Measurements from ENCODE around the gene PFKFB4. TPM values are rescaled to one million over a fixed set of nuclear protein-coding genes. Genes with fewer than 3 reads are reported as not detected.

The PFKFB4 gene
- total RNA-seq, 1 donor from 2014 or later, result 18.2 TPM

DNA sequence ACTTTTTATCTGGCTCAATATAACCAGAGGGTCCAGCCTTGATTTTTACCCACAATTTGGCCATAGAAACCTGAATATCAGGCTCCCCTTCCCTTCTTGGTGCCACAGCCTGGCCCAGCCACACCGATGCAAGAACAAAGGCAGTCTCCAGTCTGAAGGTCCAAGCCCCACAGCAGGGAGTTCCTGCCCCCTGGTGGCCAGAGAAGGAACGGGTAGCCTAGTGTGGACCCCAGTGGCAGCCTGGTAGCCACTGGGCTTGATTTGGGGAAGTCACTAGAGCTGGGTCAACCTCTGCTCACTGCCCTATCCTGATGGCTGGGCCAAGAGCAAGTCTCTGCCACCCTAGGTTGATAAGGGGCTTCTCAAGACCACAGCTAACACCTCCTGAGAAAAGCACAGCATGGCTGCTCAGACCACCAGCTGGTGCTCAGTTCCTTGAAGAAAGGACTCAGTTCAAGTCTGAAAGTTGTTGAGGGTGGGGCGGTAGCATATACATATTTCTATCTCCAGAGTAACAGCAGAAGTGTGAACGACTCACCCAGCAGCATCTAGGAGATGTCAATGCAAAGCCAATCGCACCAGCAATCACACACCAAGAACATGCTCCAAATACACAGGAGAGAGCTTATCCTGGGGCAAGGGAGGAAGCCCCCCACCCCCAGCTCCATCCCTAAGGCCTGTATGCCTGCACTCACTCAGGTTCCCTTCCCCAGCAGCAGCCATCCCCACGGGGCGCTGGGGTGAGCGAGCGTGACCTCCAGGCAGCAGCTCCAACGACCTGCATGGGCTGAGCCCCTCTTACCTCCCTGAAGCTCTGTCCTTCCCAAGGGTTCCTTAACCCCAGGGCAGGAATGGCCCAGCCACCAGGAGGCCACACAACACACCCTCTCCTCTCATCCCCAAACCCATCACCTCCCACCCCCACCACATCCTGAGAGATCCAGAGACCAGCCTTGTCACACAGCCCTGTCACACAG lies 7.6 kb downstream of the PFKFB4 start:
- TF ChIP-seq, protein P1, sequence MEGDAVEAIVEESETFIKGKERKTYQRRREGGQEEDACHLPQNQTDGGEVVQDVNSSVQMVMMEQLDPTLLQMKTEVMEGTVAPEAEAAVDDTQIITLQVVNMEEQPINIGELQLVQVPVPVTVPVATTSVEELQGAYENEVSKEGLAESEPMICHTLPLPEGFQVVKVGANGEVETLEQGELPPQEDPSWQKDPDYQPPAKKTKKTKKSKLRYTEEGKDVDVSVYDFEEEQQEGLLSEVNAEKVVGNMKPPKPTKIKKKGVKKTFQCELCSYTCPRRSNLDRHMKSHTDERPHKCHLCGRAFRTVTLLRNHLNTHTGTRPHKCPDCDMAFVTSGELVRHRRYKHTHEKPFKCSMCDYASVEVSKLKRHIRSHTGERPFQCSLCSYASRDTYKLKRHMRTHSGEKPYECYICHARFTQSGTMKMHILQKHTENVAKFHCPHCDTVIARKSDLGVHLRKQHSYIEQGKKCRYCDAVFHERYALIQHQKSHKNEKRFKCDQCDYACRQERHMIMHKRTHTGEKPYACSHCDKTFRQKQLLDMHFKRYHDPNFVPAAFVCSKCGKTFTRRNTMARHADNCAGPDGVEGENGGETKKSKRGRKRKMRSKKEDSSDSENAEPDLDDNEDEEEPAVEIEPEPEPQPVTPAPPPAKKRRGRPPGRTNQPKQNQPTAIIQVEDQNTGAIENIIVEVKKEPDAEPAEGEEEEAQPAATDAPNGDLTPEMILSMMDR (IDR thresholded peaks at IDR 0.05; ENCODE audit: insufficient read depth, low read length, severe bottlenecking), result peak; percentile 96
- Histone ChIP-seq H3K4me3 (ENCODE audit: low read depth, low read length) (no peak overlapping the region), H3K36me3 (ENCODE audit: control insufficient read depth, insufficient read depth, low read length) (peaks cover 14% of the 10 kb centered on the region), H3K27me3 (ENCODE audit: control insufficient read depth, insufficient read depth, low read length) (no peaks in the 10 kb centered on the region)
- DNase-seq (ENCODE audit: low read depth) (peak; percentile 36), FAIRE-seq (no peak)

GRCh38 chr3:48548126-48548525 lies 8.5 kb downstream of the PFKFB4 start:
- H3K4me3 ChIP-seq (ENCODE audit: low read depth, low read length), result no peak overlapping the region
- DNase-seq (ENCODE audit: low read depth) (no peak), FAIRE-seq (no peak)
- no peaks in the 10 kb centered on the region for H3K27me3 ChIP-seq (ENCODE audit: control insufficient read depth, insufficient read depth, low read length)
- TF ChIP-seq, protein P1 (IDR thresholded peaks at IDR 0.05; ENCODE audit: insufficient read depth, low read length, severe bottlenecking), result no peak
- H3K36me3 ChIP-seq (ENCODE audit: control insufficient read depth, insufficient read depth, low read length), result peaks cover 16% of the 10 kb centered on the region

- peak; percentile 96 for FAIRE-seq
- TF ChIP-seq, protein P1 (IDR thresholded peaks at IDR 0.05; ENCODE audit: insufficient read depth, low read length, severe bottlenecking), result no peak
- DNase-seq (ENCODE audit: low read depth), result no peak
- Histone ChIP-seq H3K4me3 (ENCODE audit: low read depth, low read length) (no peak overlapping the region), H3K27me3 (ENCODE audit: control insufficient read depth, insufficient read depth, low read length) (no peaks in the 10 kb centered on the region), H3K36me3 (ENCODE audit: control insufficient read depth, insufficient read depth, low read length) (peaks cover 17% of the 10 kb centered on the region)
Measured at GRCh38 chr3:48546203-48546829, 10.3 kb downstream of the PFKFB4 start.

DNA sequence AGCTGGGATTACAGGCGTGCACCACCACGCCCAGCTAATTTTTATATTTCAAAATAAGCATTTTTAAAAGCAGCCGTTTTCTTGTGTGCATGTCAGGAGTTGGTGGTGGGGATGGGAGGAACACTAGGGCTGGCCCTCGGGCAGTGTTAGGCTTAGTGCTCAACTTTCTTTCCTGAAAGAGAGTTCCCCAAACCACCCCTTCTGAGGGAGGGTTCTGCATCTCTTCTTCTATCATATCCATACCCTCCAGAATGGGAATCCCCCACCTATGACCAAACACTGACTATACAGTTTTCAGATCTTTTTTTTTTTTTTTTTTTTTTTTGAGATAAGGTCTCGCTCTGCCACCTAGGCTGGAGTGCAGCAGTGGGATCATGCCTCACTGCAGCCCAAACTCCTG lies 12.5 kb downstream of the PFKFB4 start:
- FAIRE-seq (no peak), DNase-seq (ENCODE audit: low read depth) (no peak)
- H3K27me3 ChIP-seq (ENCODE audit: control insufficient read depth, insufficient read depth, low read length), result no peaks in the 10 kb centered on the region
- peaks cover 21% of the 10 kb centered on the region for H3K36me3 ChIP-seq (ENCODE audit: control insufficient read depth, insufficient read depth, low read length)
- TF ChIP-seq, protein P1 (IDR thresholded peaks at IDR 0.05; ENCODE audit: insufficient read depth, low read length, severe bottlenecking), result no peak
- no peak overlapping the region for H3K4me3 ChIP-seq (ENCODE audit: low read depth, low read length)

DNA sequence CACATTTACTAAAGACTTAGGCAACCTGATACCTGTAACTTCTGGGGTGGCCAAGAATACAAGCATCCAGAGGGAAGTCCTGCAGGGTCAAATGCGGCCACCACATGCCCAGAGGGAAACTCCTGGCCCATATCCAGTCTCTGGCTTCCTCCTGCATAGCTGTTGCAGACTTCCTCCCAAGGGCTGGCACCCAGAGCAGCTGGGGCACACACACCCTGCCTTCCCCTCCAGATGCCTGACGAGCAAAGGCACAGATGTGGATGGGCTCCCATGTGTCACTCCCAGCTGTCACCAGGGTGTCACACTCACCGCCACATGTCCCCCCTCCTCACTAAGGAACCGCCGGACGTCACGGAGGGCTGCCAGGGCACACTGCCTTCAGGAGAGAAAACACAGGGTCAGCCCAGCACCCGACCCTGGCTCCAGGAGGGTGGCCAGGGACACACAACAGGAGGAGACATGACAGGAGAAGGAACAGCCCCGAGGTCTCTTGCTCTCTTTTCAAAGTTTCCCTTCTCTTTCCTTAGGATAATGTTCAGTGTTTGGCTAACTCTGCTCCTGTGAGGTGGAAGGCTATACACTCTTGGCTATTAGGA lies 13.2 kb downstream of the PFKFB4 start:
- no peak overlapping the region for H3K4me3 ChIP-seq (ENCODE audit: low read depth, low read length)
- DNase-seq (ENCODE audit: low read depth), result no peak
- H3K36me3 ChIP-seq (ENCODE audit: control insufficient read depth, insufficient read depth, low read length), result peaks cover 20% of the 10 kb centered on the region
- no peak for FAIRE-seq
- no peaks in the 10 kb centered on the region for H3K27me3 ChIP-seq (ENCODE audit: control insufficient read depth, insufficient read depth, low read length)
- TF ChIP-seq, protein P1 (IDR thresholded peaks at IDR 0.05; ENCODE audit: insufficient read depth, low read length, severe bottlenecking), result no peak
